Fibroblast of skin of right quadriceps (primary cell): ENCODE results near the gene SLC4A8.

Experiments used
- DNase-seq: peaks from one replicate; pipeline ENCODE4 v3.0.0-alpha.2; 2013

The SLC4A8 gene

DNA sequence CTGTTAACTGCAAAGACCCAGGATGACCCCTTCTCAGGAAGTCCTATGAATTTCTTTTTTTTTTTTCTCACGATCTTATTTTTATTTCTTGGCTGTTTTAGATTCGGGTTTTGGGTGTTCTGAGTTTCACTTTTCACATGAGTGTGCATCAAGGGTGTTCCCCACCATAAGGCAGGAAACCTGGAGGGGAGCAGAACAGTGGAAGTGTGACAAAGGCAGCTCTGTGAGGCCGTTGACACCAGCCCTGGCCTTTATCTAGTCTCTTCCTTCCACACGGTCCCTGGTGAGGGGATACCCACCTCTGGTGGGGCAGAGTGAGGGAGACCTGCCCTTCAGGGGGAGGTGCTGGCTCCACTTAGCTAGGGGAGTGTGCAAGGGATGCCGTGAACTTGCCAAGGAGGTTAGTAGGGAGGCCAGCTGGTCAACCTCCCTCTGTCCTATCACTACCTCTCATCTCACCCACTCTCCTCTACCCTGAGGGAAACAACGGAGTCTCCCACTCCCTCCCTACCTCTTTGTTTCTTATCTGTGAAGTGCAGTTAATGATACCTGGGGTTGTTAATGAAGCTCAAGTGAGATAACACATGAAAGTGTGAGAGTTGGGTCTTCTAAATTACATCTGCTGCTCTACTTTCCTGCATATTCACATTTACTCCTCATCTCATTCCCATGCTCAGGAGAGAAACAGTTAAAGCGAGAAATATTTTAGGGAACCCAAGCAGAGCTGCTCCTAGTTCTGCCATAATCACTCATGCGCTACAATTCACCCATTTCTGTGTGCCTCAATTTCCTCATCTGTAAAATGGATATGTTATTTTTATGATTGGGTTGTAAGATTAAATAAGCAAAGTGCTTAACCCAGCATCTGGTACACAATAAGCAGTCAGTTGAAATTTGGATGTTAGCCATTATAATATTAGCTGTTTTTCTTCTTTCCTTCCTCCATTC, 29.1 kb upstream of the SLC4A8 start:
- no peak for DNase-seq

DNA sequence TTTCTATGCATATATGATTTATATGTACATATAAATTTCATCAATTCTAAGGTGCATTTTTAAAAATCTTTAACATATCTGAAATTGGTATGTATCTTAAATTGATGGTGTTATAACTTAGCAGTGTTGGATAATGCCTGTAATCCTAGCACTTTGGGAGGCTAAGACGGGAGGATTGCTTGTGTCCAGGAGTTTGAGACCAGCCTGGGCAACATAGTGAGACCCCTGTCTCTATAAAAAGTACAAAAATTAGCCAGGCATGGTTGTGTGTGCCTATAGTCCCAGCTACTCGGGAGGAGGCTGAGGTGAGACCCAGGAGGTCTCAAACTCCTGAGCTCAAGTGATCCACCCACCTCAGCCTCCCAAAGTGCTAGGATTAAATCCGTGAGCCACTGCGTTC, 27.0 kb upstream of the SLC4A8 start:
- no peak for DNase-seq

DNA sequence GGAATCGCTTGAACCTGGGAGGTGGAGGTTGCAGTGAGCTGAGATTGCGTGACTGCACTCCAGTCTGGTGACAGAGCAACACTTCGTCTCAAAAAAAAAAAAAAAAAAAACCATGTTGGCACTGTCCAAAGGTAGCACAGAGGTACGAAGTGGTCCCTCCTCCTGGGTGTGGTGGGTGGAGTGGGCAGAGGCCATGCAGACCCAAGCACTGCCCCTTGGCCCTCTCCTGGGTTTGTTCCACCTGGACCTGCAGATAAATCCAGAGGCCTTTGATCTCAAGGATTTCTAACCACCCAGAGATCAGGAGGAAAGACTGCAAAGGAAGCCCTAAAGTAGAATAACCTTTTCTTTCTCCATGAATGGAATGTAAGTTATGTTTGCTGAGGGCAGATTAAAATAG, 24.7 kb upstream of the SLC4A8 start:
- no peak for DNase-seq

DNA sequence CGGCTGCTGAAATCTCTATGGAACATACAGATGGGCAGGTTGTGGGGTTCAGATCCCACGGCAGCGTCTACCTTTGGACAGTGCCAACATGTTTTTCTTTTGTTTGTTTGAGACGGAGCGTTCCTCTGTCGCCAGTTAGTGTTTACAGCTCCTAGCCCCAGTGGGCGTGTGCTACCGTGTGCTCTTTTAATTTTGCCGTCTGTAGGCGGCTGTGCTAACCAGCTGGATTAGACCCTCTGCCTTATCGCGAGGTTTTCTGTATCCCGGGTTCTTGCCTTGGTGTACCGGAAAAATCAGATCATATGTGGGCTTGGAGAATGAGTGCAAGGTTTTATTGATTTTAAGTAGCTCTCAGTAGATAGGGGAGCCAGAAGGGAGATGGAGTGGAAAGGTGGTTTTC, 23.6 kb upstream of the SLC4A8 start:
- DNase-seq = no peak

DNA sequence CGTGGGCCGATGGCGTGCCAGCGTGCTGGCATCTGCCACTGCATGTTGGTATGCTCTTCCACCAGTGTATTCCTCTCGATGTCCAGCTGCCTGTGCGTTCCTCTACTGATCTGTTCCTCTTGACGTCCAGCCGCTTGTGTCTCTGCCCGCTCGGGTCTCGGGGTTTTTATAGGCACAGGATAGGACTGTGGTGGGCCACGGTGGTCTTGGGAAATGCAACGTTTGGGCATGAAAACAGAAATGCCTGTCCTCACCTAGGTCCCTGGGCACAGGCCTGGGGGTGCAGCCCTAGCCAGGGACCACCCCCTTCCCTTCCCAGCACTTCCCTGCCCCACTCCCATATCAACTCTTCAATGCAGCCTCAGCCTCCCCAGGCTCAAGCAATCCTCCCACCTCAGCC, 23.1 kb upstream of the SLC4A8 start:
- DNase-seq = no peak

DNA sequence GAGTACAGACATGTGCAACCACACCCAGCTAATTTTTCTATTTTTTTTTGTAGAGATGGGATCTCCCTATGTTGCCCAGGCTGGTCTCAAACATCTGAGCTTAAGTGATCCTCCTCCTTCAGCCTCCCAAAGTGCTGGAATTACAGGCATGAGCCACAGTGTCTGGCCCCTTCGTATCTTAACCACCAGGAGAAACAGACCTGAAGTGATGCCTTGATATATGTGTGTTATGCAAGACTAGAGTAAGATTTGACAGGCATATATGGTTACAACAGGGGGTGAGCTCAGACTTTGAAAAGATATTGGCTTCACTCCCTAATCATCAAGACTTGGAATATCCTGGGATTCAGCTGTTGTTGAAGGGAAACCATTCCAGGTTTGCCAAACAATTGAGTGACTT, 22.7 kb upstream of the SLC4A8 start:
- no peak for DNase-seq

GRCh38 chr12:51403159-51403558, 21.5 kb upstream of the SLC4A8 start:
- DNase-seq = no peak

DNA sequence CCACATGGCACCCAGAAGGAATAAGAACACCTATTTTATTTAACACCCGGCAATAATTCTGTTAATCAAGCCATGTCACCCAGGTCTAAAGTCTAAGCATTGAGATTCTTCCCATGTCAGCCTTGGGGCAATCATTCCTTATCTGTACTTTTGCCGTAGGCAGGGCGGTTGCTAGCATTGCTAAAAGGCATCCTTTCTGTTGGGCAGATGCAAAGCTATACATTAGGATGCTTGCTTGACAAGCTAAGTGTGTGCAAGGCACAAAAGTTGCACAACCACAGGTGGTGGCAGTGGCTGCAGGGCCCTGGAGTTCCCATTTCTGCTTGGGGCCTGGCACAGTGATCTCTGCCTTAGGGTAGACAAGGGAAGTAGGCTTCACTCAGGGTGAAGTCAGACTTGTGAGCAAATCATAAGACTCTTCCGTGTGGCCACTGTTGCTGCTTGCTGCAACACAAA, 20.9 kb upstream of the SLC4A8 start:
- DNase-seq = no peak

- DNase-seq = no peak
Observed at GRCh38 chr12:51404627-51405026, 20.0 kb upstream of the SLC4A8 start.

GRCh38 chr12:51405801-51406207, 18.8 kb upstream of the SLC4A8 start:
- no peak for DNase-seq

- no peak for DNase-seq
Observed at GRCh38 chr12:51406290-51406689, 18.3 kb upstream of the SLC4A8 start.

- DNase-seq = no peak
Observed at GRCh38 chr12:51406859-51407258, 17.8 kb upstream of the SLC4A8 start.

DNA sequence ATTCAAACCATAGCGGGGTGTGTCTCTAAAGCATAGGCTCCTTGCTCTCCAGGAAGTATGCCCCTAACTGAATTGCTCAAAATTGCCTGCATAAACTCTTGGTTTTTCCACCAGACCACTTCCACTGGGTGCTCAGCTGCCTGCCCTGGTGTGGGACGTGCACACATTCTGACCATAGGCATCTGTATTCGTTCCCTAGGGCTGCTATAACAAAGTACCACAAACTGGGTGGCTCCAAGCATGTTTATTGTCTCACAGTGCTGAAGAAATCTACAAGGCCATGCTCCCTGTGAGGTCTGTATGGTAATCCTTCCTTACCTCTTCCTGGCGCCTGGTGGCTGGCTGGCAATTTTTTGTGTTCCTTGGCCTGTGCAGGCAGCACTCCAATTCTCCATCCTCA, 17.0 kb upstream of the SLC4A8 start:
- DNase-seq = no peak

DNA sequence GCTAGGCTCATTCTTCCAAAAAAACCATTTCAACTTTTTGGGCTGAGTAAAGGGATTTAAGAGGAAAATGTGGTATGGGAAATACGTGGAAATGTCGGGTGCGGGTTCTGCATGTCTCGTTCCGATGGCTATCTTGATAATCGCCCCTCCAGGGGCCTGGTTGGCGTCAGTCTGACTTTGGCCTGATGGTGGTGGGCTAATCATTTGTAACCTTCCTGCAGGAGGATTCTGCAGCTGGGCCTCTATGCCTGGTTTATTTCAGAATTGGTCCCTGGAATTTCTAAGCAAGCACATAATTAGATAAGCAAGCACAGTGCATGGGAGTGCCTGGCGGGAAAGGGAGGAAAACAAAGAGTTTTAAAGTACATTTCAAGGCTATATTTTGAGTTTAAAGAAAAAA, 14.8 kb upstream of the SLC4A8 start:
- DNase-seq = no peak

- DNase-seq = no peak
Observed at GRCh38 chr12:51413149-51413548, 11.5 kb upstream of the SLC4A8 start.

DNA sequence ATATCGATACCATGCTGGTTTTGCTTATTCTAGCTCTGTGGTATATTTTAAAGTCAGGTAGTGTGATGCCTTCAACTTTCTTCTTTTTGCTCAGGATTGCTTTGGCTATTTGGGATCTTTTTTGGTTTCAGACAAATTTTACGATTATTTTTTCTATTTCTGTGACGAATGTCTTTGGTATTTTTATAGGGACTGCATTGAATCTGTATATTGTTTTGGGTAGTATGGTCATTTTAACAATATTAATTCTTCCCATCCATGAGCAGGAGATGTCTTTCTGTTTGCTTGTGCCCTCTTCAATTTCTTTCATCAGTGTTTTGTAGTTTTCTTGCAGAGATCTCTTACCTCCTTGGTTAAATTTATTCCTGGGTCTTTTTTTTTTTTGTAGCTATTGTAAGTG, 10.8 kb upstream of the SLC4A8 start:
- DNase-seq = no peak

- DNase-seq = no peak
Observed at GRCh38 chr12:51415931-51416330, 8.7 kb upstream of the SLC4A8 start.

GRCh38 chr12:51417826-51418225, 6.8 kb upstream of the SLC4A8 start:
- DNase-seq = no peak

DNA sequence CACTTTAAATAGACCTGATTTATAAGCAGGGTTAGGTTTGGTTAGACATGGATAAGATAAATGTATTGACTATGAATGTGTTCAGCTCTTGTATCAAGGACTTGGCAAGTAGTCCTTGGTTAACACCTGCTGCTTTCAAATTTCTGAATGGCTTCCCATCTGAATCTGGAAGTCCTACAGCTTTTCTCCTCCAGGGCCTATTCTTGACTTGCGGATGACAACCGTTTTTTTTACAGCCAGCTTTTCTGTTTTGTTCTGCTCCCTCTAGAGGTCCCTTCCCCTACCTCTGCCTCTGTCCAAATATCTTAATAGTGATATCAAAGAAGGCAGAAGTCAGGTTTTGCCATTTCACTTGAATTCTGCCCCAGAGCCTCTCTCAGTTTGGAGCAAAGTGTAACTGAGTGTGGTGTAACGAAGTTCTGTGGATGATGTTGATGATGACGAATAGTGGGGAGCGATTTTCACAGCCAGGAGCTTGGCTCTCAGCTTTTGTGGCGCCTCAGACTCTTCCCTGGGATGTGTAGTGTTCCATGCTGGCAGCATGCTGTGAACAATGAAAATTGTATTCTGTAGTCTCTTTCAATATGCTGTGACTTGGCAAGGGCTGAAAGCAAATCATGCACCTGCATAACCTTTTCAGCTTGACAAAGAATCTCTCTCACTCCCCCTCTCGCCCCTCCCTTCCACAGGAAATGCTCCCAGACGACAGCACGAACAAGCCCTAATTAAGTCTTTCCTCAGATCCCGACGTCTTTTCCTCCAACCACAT, 5.0 kb upstream of the SLC4A8 start:
- no peak for DNase-seq

DNA sequence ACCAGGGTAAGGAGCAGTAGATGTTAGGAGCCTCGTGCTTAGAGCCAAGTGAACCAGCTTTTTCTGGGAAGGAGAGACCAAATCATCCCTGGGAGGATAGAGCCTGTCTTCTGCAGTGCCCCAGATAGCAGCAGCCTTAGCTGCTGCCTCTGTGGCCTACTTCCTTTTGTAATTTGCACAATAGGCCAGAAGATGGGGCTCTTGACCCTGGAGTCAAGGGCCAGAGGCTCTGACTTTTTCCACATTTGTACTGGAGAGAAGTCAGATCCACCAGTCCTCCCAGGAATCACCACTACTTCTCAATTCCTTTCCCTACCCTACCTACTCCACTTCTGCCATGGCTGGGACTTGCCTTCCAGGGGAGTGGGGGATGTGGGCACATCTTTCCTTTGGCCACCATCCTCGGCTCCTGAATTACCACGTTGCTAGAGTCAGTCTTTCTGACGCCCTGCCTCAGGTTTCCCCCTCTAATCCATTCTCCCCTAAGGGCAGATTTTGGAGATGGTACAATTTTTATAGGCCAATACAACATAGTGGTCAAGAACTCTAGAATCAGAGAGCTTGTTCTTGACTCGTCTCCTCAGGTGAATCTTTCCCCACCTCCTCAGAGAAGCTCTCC, 3.3 kb upstream of the SLC4A8 start:
- peak; percentile 63 for DNase-seq

DNA sequence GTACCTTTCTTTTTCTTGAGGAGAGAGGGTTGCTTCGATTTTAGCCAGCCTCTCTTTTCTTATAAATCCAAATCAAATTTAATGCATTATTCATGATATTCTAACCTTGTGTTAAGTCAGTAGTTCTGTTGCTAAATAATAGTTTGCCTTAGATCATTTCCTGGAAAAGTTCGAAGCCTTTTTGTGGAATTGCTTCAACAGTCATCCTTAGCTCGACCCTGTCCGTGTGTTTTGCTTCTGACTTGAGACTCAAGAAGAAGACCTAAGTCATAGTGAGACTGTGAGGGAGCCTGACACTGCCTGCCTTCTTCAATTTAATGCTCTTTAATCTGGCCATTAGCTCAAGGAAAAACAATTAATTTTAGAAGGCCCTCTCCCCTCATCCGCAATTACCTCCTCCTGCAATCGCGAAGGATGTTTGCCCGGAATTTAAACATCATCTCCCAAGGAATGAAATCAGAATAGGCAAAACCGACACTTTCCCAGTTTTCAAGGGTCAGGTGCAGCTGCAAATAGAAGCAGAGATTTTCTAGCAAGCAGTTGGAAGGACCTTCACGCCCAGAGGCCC, 453 bp upstream of the SLC4A8 start:
- no peak for DNase-seq

DNA sequence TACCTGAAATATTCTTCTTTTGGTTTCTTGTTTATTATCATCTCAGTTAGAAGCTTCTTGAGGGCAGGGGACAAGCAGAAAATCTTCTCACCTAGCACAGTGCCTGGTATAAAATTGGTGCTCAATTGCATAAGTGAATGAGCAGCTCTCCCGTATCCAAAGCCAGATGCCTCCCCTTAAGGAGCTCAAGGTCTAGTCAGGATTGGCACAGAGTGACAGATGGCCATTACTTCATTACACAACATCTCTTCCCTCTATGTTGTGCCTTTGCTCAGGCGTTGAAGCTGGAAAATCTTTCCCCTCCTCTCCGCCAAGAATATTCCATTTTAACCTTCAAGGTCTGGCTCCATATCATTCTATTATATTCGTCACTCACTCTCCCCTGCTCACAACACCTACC, 3.6 kb downstream of the SLC4A8 start:
- no peak for DNase-seq

GRCh38 chr12:51429700-51430099, 5.1 kb downstream of the SLC4A8 start:
- no peak for DNase-seq
